NOMO-1 (cell line): Measurements from ENCODE around the gene PGR.

Experiments
- DNase-seq, 2 experiments: peaks; one replicate each; lab custom pipeline; 2025; ENCODE audit not compliant: unreplicated experiment in 2 of 2; lab: John Stamatoyannopoulos, UW

Gene PGR

GRCh38 chr11:101083335-101083734, 46.3 kb downstream of the PGR start:
- DNase-seq, result no peak

- DNase-seq, result no peak
Observed at GRCh38 chr11:101082813-101083212, 46.8 kb downstream of the PGR start.

GRCh38 chr11:101063706-101064105, 65.9 kb downstream of the PGR start:
- no peak for DNase-seq

- DNase-seq, result no peak
Observed at GRCh38 chr11:101061606-101062005, 68.0 kb downstream of the PGR start.

GRCh38 chr11:101059331-101059730, 70.3 kb downstream of the PGR start:
- no peak for DNase-seq

- no peak for DNase-seq
Observed at GRCh38 chr11:101053492-101053891, 76.1 kb downstream of the PGR start.

- no peak for DNase-seq
Observed at GRCh38 chr11:101051677-101052076, 77.9 kb downstream of the PGR start.

- DNase-seq, result no peak
Observed at GRCh38 chr11:101049813-101050212, 79.8 kb downstream of the PGR start.

GRCh38 chr11:101049123-101049522, 80.5 kb downstream of the PGR start:
- no peak for DNase-seq

GRCh38 chr11:101048479-101048878, 81.1 kb downstream of the PGR start:
- no peak for DNase-seq

- DNase-seq, result no peak
Observed at GRCh38 chr11:101046947-101047346, 82.7 kb downstream of the PGR start.

GRCh38 chr11:101045415-101045814, 84.2 kb downstream of the PGR start:
- no peak for DNase-seq

GRCh38 chr11:101043940-101044339, 85.7 kb downstream of the PGR start:
- no peak for DNase-seq

GRCh38 chr11:101035872-101036271, 93.7 kb downstream of the PGR start:
- DNase-seq, result no peak

GRCh38 chr11:101034076-101034475, 95.5 kb downstream of the PGR start:
- no peak for DNase-seq

- DNase-seq, result no peak
Observed at GRCh38 chr11:101032991-101033390, 96.6 kb downstream of the PGR start.

- DNase-seq, result no peak
Observed at GRCh38 chr11:101031713-101032112, 97.9 kb downstream of the PGR start.

- DNase-seq, result no peak
Observed at GRCh38 chr11:101030692-101031091, 98.9 kb downstream of the PGR start.

- DNase-seq, result no peak
Observed at GRCh38 chr11:101030015-101030414, 99.6 kb downstream of the PGR start.

GRCh38 chr11:101028644-101029043, 101.0 kb downstream of the PGR start:
- no peak for DNase-seq

GRCh38 chr11:101022256-101022655, 107.4 kb downstream of the PGR start:
- no peak for DNase-seq

GRCh38 chr11:101019870-101020269, 109.7 kb downstream of the PGR start:
- no peak for DNase-seq

- no peak for DNase-seq
Observed at GRCh38 chr11:101014600-101015285, 114.9 kb downstream of the PGR start.
